ENCODE data around the gene CHMP5.
"Not testable (repeated sequence)": the region's sequence is repeated elsewhere in the genome, so short reads cannot be mapped to it uniquely, and the experiment has no call there.

CHMP5 gene

DNA sequence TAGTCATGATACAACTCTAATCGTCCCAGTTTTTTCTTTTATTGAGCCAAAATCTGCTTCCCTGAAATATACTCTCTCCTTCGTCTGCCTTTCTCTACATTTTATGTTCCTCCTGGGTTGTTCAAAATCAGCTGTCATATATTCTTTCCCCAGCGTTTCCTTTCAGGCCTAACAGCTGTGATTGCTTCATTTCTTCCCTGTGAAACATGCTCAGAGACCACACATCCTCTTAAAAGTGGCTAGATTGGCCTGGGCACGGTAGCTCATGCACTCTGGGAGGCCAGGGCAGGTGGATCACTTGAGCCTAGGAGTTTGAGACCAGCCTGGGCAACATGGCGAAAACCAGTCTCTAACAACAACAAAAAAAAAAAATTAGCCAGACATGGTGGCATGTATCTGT, 50.5 kb downstream of the CHMP5 start:
- DNase-seq (ENCODE audit: low read depth in 2 of 2): no peak

DNA sequence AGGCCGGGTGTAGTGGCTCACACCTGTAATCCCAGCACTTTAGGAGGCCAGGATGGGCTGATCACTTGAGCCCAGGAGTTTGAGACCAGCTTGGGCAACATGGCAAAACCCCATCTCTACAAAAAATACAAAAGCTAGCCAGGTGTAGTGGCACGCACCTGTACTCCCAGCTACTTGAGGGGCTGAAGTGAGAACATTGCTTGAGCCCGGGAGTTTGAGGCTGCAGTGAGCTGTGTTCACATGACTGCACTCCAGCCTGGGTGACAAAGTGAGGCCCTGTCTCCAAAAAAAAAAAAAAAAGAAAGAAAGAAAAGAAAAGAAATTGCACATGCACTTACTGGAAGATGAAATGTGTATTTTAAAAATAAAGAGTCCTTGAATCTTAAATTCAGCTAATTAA, 52.3 kb downstream of the CHMP5 start:
- DNase-seq (ENCODE audit: low read depth in 2 of 2): not testable (repeated sequence)

DNA sequence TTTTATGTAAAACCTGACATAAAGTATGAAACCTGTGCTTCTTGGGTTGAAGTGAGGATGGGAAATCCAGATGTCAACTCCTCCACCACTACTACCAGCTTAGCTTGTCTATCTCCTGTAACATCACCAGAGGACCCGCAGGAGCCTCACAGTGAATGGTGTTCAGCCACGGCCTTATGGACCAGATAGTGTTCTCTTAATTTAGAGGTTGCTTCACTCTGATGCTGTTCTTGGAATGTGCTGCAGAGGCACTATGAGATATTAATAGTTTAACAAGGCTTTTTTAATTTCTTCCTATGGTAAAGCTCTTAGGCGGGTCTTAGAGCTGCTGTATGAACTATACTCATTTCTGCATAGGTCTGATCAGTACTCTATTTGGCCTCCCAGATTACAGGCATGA, 53.4 kb downstream of the CHMP5 start:
- DNase-seq (ENCODE audit: low read depth in 2 of 2): no peak

DNA sequence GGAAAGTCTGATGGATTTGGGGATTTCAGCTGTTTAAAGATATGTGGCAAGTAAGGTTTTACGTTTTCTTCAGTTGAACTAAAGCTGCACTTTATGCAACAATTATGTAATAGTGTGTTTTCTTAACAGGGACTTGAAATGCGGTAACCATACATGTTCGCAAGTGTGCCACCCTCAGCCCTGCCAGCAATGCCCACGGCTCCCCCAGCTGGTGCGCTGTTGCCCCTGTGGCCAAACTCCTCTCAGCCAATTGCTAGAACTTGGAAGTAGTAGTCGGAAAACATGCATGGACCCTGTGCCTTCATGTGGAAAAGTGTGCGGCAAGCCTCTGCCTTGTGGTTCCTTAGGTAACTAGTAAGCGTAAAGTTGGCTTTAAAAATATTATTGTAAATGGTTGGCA, 53.9 kb downstream of the CHMP5 start:
- DNase-seq (ENCODE audit: low read depth in 2 of 2): no peak

DNA sequence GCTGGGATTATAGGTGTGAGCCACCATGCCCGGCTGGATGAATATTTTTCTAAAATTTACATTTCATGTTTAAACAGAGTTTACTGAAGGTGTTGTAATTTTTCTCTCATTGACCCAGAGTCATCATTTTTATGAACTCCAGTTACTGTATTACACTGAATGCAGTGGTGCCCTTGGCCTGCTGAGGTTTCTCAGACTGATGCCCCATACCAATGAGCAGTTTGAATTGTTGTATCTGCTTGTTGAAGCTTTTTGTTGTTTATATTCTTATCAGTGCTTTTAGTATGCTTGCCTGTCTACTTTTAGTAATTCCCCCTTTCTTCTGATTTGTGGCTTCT, 55.4 kb downstream of the CHMP5 start:
- DNase-seq (ENCODE audit: low read depth in 2 of 2): no peak

DNA sequence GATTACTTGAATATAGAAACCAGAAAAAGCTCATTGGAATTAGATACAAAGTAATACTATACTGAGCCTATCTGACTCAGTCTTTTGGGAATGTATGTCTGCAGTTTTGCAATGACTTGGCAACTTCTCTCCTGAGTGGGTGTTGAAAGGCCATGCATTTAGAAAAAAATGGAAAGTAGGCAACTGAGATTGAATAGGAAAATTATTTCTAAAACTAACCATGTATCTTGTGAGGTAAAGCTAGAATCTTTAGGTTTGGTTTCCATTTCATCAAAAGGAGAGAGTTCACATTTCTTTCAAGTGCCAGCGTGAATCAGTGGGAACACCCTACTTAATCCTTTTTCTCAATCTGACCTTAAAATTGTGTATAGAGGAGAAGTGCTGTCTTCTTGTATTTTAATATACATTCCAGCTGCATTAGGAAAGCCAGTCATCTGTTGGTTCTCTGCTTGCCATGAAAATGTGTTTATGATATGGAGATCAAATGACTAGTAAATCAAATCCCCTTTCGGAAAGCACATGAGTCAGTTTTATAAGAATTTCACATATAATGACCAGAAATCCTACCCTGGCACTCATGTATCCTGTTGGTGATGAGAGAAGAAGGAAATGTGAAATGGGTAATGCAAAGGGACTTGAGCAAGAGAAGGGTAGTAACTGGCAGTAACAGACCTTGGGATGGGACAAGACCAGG, 55.9 kb downstream of the CHMP5 start:
- no peak for DNase-seq (ENCODE audit: low read depth in 2 of 2)

DNA sequence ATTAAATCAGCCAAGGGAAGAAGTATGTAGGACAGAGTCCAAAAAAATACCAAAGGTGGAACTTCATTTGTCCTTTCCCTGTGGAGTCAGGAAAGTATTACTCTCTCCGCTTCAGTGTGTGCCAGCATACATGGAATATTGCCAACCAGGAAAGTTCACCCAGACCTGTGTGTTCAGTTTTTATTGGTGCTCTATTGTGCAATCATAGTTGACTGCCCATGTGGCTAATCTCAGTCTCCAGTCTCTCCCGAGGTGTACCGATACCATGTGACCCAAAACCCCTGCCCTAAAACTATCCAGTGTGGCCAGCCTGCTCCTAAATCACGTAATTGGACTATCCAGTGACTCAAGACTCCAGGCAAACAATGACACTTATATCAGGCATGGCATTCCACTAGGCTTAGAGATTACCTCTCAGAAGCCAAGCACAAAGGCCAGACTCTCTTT, 64.3 kb downstream of the CHMP5 start:
- no peak for DNase-seq (ENCODE audit: low read depth in 2 of 2)

DNA sequence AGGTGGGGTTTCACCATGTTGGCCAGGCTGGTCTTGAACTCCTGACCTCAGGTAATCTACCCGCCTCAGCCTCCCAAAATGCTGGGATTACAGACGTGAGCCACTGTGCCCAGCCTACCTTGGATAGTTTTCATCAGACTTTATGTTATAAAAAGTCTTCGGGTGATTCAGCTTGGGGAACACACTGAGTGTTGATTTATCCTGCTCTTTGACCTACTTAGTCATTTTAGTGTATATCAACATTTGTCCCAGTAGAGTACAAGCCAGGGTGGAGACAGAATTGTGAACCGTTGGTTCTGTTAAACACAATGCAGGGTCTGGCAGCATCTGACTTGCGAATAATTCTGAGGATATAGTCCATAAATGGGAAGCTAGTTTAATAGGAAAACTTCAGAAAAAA, 65.1 kb downstream of the CHMP5 start:
- DNase-seq (ENCODE audit: low read depth in 2 of 2): no peak

DNA sequence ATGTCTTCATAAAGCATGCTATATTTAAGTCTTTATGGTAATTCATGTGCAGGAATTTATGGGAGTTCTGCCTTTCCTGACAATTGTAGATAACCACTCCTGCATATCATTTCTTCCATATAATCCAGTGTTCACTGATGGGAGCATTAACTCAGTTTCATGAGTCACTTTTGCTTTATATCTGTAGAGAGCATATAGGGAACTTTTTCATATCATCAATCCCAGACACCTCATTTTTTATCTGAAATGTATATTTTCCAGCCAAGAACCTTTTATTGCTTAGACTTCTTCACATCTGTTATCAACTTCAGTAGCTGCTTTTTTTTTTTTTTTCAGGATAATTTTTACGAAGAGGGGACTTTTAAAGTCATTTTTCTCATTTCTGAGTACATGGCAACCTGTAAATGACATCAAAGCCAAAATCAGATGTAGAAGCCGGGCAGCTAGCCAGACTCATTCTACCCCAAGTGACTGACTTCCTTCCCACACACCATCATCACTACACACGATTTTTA, 66.6 kb downstream of the CHMP5 start:
- no peak for DNase-seq (ENCODE audit: low read depth in 2 of 2)
